SK-N-SH (cell line): ENCODE measurements around the gene PCIF1. TPM values are rescaled to one million over a fixed set of nuclear protein-coding genes. Genes with fewer than 3 reads are reported as not detected.

Experiments used
- CTCF ChIA-PET: fragments of 300-600, 350-600 bp; formaldehyde crosslinking; extraction: SDS; loops from one replicate; lab custom pipeline; 2021; lab: Yijun Ruan, JAX
- POLR2A ChIA-PET: fragments of 350-600 bp; sonication (Branson Sonifier 250); formaldehyde crosslinking; extraction: SDS; loops from one replicate; lab custom pipeline; 2020; ENCODE audit warnings: antibody characterized with exemption, inconsistent platforms; lab: Yijun Ruan, JAX
- DNase-seq: peaks from one replicate; pipeline ENCODE4 v3.0.0; 2012
- H2AFZ ChIP-seq: fragments of 200-600 bp; sonication (generic); 2 replicates; pipeline ENCODE4 v1.8.1; 2016; ENCODE audit warnings: antibody characterized with exemption, mild to moderate bottlenecking, low read depth
- H3F3A ChIP-seq: fragments of 200-600 bp; sonication (generic); replicated peaks from 2 replicates; pipeline ENCODE3; 2016; ENCODE audit warnings: antibody characterized with exemption, mild to moderate bottlenecking; ENCODE audit not compliant: insufficient read depth
- H3K27ac ChIP-seq, 2 experiments: fragments of 200-500 bp in 1 of 2; fragments of 200-600 bp in 1 of 2; sonication (Bioruptor generic) in 1 of 2; sonication (generic), shearing (Covaris generic) in 1 of 2; 2 replicates each; pipeline versions ENCODE4 v1.5.1 to v1.6.1; 2014 to 2016; ENCODE audit warnings: low read depth in 2 of 2, inconsistent platforms in 1 of 2, low read length in 1 of 2, mild to moderate bottlenecking in 1 of 2, mixed read lengths in 1 of 2
- H3K27me3 ChIP-seq: fragments of 200-600 bp; sonication (generic), shearing (Covaris generic); 2 replicates; pipeline ENCODE4 v1.6.1; 2016; ENCODE audit warnings: mixed run types; ENCODE audit not compliant: insufficient read depth
- H3K36me3 ChIP-seq, 2 experiments: fragments of 200-500 bp in 1 of 2; fragments of 200-600 bp in 1 of 2; sonication (Bioruptor generic) in 1 of 2; sonication (generic) in 1 of 2; replicated peaks in 1 of 2; 2 replicates each; pipeline versions ENCODE3 to v1.5.1; 2014 to 2016; ENCODE audit warnings: low read length in 1 of 2, mild to moderate bottlenecking in 1 of 2; ENCODE audit not compliant: insufficient read depth in 2 of 2, control insufficient read depth in 1 of 2
- H3K4me1 ChIP-seq, 2 experiments: fragments of 200-500 bp in 1 of 2; fragments of 200-600 bp in 1 of 2; sonication (Bioruptor generic) in 1 of 2; sonication (generic), shearing (Covaris generic) in 1 of 2; 2 replicates each; pipeline versions ENCODE4 v1.5.1 to v1.6.1; 2014 to 2016; ENCODE audit warnings: low read depth in 1 of 2, low read length in 1 of 2, mixed run types in 1 of 2; ENCODE audit not compliant: insufficient read depth in 2 of 2, control insufficient read depth in 1 of 2
- H3K4me2 ChIP-seq: fragments of 200-600 bp; sonication (generic), shearing (Covaris generic); 2 replicates; pipeline ENCODE4 v1.6.1; 2017; ENCODE audit warnings: mixed run types
- H3K4me3 ChIP-seq, 2 experiments: fragments of 200-500 bp in 1 of 2; fragments of 200-600 bp in 1 of 2; sonication (Bioruptor generic) in 1 of 2; sonication (generic), shearing (Covaris generic) in 1 of 2; 2 replicates each; pipeline versions ENCODE4 v1.5.1 to v1.8.1; 2014 to 2016; ENCODE audit warnings: low read depth in 2 of 2, inconsistent platforms in 1 of 2, low read length in 1 of 2, mild to moderate bottlenecking in 1 of 2, mixed read lengths in 1 of 2, moderate library complexity in 1 of 2
- H3K79me2 ChIP-seq: fragments of 200-600 bp; sonication (generic); 2 replicates; pipeline ENCODE4 v1.8.1; 2017; ENCODE audit warnings: mild to moderate bottlenecking; ENCODE audit not compliant: insufficient read depth
- H3K9ac ChIP-seq: fragments of 200-600 bp; sonication (generic); 2 replicates; pipeline ENCODE4 v1.6.1; 2017; ENCODE audit warnings: mixed run types
- H3K9me2 ChIP-seq: fragments of 200-600 bp; sonication (generic); 2 replicates; pipeline ENCODE4 v1.6.1; 2017; ENCODE audit warnings: mixed run types
- H3K9me3 ChIP-seq: fragments of 200-600 bp; sonication (generic); 2 replicates; pipeline ENCODE4 v1.6.1; 2017; ENCODE audit warnings: mixed run types, mild to moderate bottlenecking, moderate library complexity
- H4K20me1 ChIP-seq: fragments of 200-600 bp; sonication (generic); 2 replicates; pipeline ENCODE4 v1.6.1; 2017; ENCODE audit warnings: mild to moderate bottlenecking, mixed run types; ENCODE audit not compliant: insufficient read depth
- EP300 ChIP-seq, 2 experiments: IDR thresholded peaks; 2 replicates each; pipeline versions ENCODE4 v1.4.0 to v1.6.1; 2012; ENCODE audit warnings: borderline replicate concordance in 1 of 2, low read depth in 1 of 2, low read length in 1 of 2
- FOXJ3 ChIP-seq: sonication (generic); formaldehyde crosslinking; IDR thresholded peaks from 2 replicates; pipeline ENCODE4 v1.5.1; 2020; ENCODE audit warnings: mild to moderate bottlenecking, missing genetic modification reagents
- GABPA ChIP-seq: IDR thresholded peaks from 2 replicates; pipeline ENCODE4 v1.4.0; 2012; ENCODE audit warnings: low read depth, mild to moderate bottlenecking
- GATA2 ChIP-seq: sonication (generic); formaldehyde crosslinking; IDR thresholded peaks from 2 replicates; pipeline ENCODE4 v1.5.0; 2020; ENCODE audit warnings: mild to moderate bottlenecking, missing genetic modification reagents
- IRF3 ChIP-seq: fragments of 150-350 bp; IDR thresholded peaks from 2 replicates; pipeline ENCODE4 v1.6.1; 2016; ENCODE audit warnings: mild to moderate bottlenecking, low read depth, low read length
- MXI1 ChIP-seq: IDR thresholded peaks from 2 replicates; pipeline ENCODE4 v1.6.1; 2012; ENCODE audit warnings: mild to moderate bottlenecking, low read depth, low read length, improper control_type of control experiment
- NFIC ChIP-seq: IDR thresholded peaks from 2 replicates; pipeline ENCODE4 v1.4.0; 2012; ENCODE audit warnings: borderline replicate concordance
- SIN3A ChIP-seq: IDR thresholded peaks from 2 replicates; pipeline ENCODE4 v1.6.1; 2012; ENCODE audit warnings: low read depth, mild to moderate bottlenecking, low read length, moderate library complexity, borderline replicate concordance
- TAF1 ChIP-seq: IDR thresholded peaks from 2 replicates; pipeline ENCODE4 v1.6.1; 2012; ENCODE audit warnings: low read depth, mild to moderate bottlenecking, low read length, moderate library complexity, borderline replicate concordance
- YY1 ChIP-seq: IDR thresholded peaks from 2 replicates; pipeline ENCODE4 v1.4.0; 2012; ENCODE audit warnings: low read depth, mild to moderate bottlenecking
- WGBS: methylation state at CpG from one replicate; pipeline ENCODE4 v1.1.6; 2017; ENCODE audit warnings: low lambda C conversion rate; 5-methylcytosine and 5-hydroxymethylcytosine counted together
- polyA plus RNA-seq, 3 experiments: library from polyadenylated mRNA; depleted of rRNA; stranded (reverse); fragments of >200 nt; gene quantifications; 2 replicates each; pipeline ENCODE4 v1.2.3, GENCODE V29; 2012
- TF ChIP-seq, protein P1 (sequence below): IDR thresholded peaks from 2 replicates; pipeline ENCODE4 v1.4.0; 2012; ENCODE audit warnings: low read depth, borderline replicate concordance

The PCIF1 gene
- polyA plus RNA-seq, 1 of the 3 experiments (the other 2 are of a cell fraction) = 23.1 TPM

- H3K9ac ChIP-seq = no peak overlapping the region
- no peak overlapping the region for H3K4me2 ChIP-seq
- WGBS = 96% methylated on average over 4 of the region's 4 CpGs
- no peaks in the 10 kb centered on the region for H3F3A ChIP-seq
- no peak overlapping the region for H2AFZ ChIP-seq
- no peaks in the 10 kb centered on the region for H3K9me3 ChIP-seq
- ChIA-PET CTCF (interaction anchor here (0.8 to 6.1 kb wide), 7 partner anchors 9 to 159 kb away, joined by 3 to 51 read pairs (median 4); partner anchors contain the start of genes CTSA and NEURL2), POLR2A (interaction anchor here (1.1 to 1.6 kb wide), 2 partner anchors 9 to 24 kb away, joined by 3 to 5 read pairs; partner anchors contain the start of gene PCIF1)
- no peak for TF ChIP-seq IRF3
- H3K4me1 ChIP-seq = no peaks in the 10 kb centered on the region
- DNase-seq = no peak
- no peaks in the 10 kb centered on the region for H3K9me2 ChIP-seq
- H3K27ac ChIP-seq = no peak overlapping the region
- H3K79me2 ChIP-seq = no peaks in the 10 kb centered on the region
- no peak overlapping the region for H3K4me3 ChIP-seq
- H3K36me3 ChIP-seq = peaks cover 22 to 61% of the 10 kb centered on the region in 2 experiments
- no peaks in the 10 kb centered on the region for H3K27me3 ChIP-seq
- no peaks in the 10 kb centered on the region for H4K20me1 ChIP-seq
Observed at GRCh38 chr20:45958593-45958992, 24.1 kb downstream of the PCIF1 start.

GRCh38 chr20:45959126-45959525 lies 24.6 kb downstream of the PCIF1 start:
- Histone ChIP-seq H3K9me3 (no peaks in the 10 kb centered on the region), H3K36me3 (peaks cover 23 to 62% of the 10 kb centered on the region in 2 experiments), H2AFZ (no peak overlapping the region), H3K9me2 (no peaks in the 10 kb centered on the region), H3K27ac (no peak overlapping the region), H3K27me3 (no peaks in the 10 kb centered on the region), H3K79me2 (no peaks in the 10 kb centered on the region), H4K20me1 (no peaks in the 10 kb centered on the region), H3K4me2 (no peak overlapping the region), H3K9ac (no peak overlapping the region), H3K4me1 (no peaks in the 10 kb centered on the region), H3K4me3 (no peak overlapping the region), H3F3A (no peaks in the 10 kb centered on the region)
- ChIA-PET CTCF (interaction anchor here (1.2 to 6.1 kb wide), 5 partner anchors 10 to 69 kb away, joined by 3 to 51 read pairs (median 9); partner anchors contain the start of genes CTSA and NEURL2), POLR2A (interaction anchor here (1.6 kb wide), 1 partner anchor 10 kb away, joined by 5 read pairs; no protein-coding TSS in a partner anchor)
- no peak for DNase-seq
- 85% methylated on average over 8 of the region's 16 CpGs for WGBS
- TF ChIP-seq NFIC = no peak
- TF ChIP-seq GABPA = no peak
- no peak for TF ChIP-seq SIN3A
- TF ChIP-seq GATA2 = no peak
- no peak for TF ChIP-seq TAF1
- TF ChIP-seq MXI1 = no peak
- TF ChIP-seq YY1 = no peak
- no peak for TF ChIP-seq EP300 (IDR thresholded peaks at IDR 0.05; ENCODE audit: borderline replicate concordance in 1 of 2, low read depth in 1 of 2, low read length in 1 of 2)
- TF ChIP-seq, protein P1, sequence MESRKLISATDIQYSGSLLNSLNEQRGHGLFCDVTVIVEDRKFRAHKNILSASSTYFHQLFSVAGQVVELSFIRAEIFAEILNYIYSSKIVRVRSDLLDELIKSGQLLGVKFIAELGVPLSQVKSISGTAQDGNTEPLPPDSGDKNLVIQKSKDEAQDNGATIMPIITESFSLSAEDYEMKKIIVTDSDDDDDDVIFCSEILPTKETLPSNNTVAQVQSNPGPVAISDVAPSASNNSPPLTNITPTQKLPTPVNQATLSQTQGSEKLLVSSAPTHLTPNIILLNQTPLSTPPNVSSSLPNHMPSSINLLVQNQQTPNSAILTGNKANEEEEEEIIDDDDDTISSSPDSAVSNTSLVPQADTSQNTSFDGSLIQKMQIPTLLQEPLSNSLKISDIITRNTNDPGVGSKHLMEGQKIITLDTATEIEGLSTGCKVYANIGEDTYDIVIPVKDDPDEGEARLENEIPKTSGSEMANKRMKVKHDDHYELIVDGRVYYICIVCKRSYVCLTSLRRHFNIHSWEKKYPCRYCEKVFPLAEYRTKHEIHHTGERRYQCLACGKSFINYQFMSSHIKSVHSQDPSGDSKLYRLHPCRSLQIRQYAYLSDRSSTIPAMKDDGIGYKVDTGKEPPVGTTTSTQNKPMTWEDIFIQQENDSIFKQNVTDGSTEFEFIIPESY = no peak
- no peak for TF ChIP-seq FOXJ3 (CRISPR knock-in tag)
